ENCODE results near the gene KCNQ2.
"Not testable (repeated sequence)": the region's sequence is repeated elsewhere in the genome, so short reads cannot be mapped to it uniquely, and the experiment has no call there.

KCNQ2 gene

DNA sequence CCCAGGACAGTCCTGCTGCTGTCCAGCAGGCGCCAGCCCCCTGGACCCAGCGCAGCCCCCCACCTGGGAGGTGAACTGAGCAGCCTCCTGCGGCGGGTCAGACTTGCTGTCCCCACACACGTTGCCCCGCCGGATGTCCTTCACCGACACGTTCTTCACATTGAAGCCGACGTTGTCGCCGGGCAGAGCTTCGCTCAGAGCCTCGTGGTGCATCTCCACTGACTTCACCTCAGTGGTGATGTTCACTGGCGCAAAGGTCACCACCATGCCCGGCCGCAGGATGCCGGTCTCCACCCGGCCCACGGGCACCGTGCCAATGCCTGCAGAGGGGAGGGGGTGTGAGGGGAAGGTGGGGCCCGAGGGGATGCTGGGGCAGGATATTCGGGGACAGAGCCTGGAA lies 18.0 kb upstream of the KCNQ2 start:
- no peak for DNase-seq (ENCODE audit: low spot score)

DNA sequence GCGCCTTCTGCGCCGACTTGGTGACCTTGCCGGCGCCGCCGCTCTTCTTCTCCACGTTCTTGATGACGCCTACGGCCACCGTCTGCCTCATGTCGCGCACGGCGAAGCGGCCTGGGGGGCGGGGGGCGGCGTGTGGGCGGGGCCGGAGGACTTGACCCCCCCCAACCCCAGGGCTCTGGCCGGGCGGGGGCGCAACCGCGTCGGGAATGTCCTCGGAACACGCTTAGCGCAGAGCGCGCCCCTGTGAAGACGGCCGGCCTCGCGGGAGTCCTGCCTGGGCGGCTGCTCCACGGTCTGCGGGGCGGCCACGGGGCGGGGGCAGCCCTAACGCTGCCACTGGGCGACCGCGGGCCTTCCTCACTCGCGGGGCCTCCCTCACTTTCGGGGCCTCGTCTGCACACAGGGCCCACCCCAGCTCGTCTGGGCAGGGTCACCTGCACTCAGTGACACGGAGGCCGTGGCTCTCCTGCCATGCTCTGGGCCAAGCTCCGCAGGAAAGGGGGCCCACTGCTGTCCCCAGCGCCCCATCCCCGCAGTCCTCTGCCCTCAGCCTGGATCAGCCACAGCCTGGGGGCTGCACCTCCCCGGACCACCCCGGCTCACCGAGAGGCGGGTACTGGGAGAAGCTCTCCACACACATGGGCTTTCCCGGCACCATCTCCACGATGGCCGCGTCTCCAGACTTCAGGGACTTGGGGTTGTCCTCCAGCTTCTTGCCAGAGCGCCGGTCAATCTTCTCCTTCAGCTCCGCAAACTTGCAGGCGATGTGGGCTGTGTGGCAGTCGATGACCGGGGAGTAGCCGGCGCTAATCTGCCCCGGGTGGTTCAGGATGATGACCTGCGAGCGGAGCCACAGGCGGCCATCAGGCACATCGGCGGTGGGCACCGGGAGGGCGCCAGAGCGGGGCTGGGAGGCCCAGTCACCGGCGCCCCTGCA lies 16.1 kb upstream of the KCNQ2 start:
- no peak for DNase-seq (ENCODE audit: low spot score)

DNA sequence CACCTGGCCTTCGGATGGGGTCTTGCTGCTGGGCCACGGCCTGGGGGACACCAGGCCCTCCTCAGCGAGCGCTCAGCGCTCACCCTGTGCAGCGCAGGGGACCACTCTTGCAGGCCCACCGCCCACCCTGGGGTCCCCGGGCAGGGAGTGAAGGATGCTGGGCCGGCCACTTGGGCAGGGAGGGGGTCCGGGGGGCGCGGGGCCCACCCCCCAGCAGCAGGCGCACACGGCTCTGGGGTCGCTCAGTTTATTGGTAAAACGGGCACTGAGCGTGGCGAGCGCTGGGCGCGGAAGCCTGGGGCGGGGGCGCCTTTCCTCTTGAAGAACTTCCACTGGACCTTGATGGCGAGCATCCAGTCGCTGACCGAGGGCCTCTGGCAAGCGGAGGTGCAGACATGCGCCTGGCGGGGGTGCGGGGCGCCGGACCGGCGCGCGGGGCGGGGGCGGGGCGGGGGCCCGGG lies 15.4 kb upstream of the KCNQ2 start:
- no peak for DNase-seq (ENCODE audit: low spot score)

DNA sequence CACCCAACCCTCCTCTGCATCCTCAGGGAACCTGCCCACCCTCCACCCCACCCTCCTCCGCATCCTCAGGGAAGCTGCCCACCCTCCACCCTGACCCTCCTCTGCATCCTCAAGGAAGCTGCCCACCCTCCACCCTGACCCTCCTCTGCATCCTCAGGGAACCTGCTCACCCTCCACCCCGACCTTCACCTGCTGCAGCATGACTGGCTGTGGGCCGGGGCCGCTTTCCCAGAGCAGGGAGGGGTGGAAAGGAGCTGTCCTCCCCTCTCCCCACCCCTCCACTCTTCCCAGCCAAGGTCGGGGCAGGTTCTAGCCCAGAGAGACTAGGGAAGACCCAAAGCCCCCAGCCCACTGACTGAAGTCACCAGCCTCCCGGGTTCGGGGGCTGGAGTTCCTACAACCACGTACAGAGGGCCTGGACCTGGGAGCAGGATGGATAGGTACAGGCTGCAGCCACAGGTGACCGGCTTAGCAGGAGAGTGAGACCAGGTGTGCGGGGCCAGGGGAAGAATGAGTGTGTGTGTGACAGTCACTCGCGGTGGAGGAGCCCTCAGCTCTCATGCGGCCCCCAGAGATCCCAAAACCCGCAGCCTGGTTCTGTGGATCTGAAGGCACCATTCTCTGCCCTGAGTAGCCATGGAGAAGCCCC lies 14.8 kb upstream of the KCNQ2 start:
- no peak for DNase-seq (ENCODE audit: low spot score)

DNA sequence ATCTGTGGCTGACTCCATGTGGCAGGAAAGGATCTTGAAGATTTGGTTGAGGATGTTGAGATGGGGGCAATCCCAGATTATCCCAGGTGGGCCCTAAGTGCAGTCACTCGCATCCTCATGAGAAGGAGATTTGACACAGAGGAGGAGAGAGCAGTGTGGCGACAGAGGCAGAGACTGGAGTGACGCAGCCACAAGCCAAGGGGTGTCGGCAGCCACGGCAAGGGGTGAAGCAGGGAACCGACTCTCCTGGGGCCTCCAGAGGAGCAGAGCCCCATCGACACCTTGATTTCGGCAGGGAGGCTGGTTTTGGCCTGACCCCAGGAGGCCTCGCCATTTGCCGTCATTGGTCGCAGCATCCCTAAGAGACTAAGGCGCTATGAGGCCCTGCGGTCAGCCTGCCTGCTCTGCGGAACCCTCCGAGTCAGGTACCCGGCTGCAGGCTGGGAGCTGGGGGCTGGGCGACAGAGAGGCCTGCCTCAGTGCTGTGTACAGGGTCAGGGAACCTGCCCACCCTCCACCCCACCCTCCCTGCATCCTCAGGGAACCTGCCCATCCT lies 13.9 kb upstream of the KCNQ2 start:
- DNase-seq (ENCODE audit: low spot score), result no peak

DNA sequence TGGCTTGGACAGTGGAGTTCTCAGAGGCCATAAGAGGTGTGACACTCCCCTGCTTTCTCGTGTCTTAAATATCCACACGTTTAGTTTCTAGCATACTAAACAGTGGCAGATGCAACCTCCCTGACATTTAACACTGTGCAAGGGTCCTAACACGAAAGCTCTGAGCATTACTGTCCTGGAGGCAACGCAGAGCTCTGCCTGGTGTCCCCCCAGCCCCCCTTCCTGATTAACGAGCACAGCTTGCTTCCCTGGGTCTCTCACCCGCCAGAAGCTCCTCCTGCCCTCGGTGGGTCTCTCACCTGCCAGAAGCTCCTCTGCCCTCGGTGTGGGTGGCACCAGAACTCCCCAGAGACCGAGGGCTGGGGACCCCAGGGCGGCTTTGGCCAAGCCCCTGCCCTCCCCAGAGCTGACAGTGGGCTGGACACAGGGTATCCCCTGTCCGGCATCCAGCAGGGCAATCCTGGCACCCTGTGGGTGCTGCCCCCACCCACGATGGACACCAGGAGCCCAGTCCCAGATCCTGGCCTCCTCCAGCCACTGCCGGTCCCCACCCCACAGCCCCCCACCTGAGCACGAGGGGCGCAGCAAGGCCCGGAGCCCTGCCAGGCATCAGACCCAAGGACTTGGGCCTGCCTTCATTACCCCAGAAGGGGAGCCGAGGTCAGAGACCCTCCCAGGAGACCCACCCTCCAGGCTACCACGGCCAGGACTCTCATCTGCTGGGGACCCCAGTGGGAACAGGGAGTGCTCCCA lies 12.4 kb upstream of the KCNQ2 start:
- DNase-seq (ENCODE audit: low spot score), result no peak

DNA sequence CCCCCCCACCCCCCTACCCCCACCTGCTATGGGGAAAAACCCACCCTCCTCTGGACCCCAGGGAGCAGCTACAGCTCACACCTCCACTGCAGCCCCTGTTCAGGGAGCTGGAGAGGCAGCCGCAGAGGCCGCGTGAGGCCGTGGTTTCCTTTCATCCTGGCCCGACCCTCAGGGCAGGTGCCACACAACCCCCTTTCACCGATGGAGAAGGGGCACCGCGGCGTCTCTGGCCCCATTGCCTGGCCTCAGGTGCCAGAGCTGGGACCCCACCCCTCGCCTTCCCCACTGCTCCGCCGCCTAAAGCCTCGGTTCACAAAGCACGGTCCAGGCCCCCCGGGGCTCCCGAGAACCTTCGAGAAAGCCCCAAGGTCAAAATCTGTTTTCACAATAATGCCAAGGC lies 11.8 kb upstream of the KCNQ2 start:
- no peak for DNase-seq (ENCODE audit: low spot score)

DNA sequence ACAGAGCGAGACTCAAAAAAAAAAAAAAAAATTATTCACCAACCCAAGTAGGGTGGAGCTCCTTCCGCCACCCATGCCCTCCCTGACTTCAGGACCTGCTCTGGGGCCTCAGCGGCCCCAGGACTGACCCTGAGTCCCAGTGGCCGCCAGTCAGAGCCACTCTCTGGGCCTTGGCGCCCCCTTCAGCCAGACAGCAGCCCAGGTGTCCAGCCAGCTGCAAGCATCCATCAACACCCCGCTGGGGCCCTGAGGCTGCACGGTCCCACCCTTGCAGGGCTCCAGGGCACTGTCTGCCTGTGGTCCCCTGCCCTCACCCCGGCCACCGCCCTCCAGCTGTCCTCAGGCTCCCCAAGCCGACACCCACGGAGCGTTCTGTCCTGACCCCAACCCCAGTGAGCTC lies 11.4 kb upstream of the KCNQ2 start:
- DNase-seq (ENCODE audit: low spot score), result no peak

DNA sequence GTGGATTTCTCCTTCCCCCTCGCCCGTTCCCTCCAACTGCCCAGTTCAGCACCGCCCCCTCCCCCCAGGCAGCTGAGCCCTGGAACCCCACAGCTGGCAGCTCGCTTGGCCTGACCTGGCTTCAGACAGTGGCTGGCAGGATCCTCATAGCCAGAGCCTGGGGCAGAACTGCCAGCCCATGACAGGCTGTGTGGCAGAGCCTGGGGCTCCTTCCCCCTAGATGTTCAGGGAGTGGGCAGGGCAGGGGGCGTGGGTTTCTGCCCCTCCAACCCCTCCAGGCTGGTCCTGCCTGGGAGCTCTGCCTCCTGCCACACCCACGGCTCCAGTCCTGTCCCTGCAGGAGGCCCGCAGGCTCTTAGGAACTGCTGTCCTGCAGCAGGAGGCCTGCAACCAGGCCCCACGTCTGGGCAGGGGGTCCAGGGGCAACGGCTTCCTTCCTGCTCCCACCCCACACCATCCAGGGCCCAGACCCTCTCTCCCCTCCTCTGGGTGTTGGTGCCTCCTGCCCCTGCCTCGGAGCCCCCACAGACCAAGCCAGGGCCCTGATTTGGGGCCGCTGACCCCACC lies 9.6 kb upstream of the KCNQ2 start:
- no peak for DNase-seq (ENCODE audit: low spot score)

DNA sequence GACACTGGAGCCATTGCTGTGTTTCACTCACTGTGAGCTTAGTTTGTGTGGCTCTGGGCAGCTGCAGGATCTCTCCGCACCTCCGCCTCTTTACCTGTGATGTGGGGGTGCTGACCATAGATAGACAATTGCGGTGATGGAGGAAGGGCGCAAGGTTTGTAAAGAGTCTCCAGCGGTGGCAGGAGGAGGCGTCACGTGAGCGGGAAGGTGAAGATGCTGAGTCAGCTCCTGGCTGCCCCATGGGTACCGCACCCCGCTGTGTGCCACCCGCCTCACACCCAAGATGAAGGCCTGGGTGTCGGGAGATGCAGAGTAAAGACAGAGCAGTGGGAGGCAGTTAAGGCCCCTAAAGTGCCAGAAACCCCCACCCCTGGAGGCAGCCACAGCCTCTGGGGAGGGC lies 9.0 kb upstream of the KCNQ2 start:
- no peak for DNase-seq (ENCODE audit: low spot score)

DNA sequence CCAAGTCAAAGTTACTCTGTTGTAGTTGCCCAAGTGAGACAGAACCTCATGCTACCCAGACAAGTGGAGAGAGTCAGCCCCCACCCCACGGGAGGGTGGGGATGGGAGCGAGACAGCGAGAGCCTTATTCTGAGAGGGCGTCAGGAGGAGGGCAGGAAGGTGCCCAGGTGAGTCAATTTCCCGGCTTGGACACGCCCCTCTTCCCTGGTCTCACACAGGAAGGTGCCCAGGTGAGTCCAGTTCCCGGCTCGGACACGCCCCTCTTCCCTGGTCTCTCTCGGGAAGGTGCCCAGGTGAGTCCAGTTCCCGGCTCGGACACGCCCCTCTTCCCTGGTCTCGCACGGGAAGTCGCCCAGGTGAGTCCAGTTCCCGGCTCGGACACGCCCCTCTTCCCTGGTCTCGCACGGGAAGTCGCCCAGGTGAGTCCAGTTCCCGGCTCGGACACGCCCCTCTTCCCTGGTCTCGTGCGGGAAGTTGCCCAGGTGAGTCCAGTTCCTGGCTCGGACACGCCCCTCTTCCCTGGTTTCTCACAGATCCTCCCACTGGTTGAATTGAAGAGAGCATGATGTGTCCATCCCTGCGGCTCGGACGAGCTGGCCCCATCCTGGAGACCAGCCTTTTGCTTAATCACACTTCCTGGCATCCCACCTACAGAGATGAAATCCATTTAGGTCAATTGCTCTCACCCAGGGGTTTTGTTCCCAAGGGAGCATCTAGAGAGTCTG lies 7.4 kb upstream of the KCNQ2 start:
- not testable (repeated sequence) for DNase-seq (ENCODE audit: low spot score)

DNA sequence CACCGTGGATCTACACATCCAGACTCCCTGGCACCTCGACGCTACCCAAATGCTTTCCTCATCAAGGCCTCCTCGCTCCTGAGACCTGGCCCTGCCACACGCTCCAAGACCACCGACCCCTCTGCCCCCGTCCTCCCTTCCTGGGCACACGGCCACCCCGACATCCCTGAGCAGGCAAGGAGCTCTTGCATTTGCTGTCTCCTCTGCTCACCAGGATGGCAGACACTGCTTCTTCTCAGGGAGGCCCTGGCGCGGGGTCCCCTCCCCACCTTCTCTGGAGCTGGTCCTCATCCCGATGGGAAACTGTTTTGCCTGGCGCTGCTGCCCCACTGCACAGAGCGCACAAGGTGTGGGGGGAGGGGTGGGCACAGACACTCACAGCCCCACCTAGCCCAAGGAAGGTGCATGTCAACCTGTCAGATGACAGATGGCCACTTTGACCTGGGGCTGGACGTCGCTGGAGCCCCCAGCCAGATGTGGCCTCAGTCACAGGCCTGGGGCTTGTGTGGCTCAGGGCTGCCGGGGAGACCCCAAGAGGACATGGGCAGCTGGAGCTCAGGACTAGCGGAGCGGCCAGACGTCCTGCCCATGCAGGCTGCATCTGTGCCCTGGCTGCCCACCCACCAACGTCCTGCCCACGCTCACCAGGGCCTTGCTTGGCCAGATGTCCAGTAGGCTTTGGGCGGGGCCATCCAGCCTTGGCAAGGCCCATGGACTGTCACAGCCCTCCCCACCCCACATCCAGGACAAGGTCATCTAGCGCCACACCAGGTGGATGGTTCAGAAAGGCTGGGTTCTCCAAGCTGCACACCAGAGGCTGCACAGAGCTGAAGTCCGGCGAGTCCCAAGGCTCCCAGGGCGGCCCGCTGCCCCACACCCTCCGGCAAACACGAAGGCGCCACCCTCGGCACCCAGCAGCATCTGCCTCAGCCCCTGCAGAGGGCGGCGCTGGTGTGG lies 6.2 kb upstream of the KCNQ2 start:
- no peak for DNase-seq (ENCODE audit: low spot score)

DNA sequence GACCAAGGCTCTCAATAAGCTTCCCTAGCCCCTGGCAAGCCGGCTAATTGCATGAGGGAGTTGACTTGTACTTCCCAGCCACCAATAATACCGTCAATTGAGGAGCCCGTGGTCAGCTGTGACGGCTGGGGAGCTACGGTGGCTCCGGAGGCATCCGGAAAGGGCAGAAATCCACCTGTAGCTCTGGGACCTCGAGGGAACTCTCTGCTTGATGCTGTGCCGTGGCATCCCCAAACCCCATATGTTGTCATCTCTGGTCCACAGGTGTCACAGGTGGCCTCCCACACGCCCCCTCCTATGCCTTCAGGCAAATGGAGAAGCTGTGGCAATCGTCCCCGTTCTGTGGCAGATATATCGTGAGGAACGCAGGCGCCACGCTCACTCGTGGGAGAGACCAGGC lies 5.5 kb upstream of the KCNQ2 start:
- DNase-seq (ENCODE audit: low spot score), result no peak

DNA sequence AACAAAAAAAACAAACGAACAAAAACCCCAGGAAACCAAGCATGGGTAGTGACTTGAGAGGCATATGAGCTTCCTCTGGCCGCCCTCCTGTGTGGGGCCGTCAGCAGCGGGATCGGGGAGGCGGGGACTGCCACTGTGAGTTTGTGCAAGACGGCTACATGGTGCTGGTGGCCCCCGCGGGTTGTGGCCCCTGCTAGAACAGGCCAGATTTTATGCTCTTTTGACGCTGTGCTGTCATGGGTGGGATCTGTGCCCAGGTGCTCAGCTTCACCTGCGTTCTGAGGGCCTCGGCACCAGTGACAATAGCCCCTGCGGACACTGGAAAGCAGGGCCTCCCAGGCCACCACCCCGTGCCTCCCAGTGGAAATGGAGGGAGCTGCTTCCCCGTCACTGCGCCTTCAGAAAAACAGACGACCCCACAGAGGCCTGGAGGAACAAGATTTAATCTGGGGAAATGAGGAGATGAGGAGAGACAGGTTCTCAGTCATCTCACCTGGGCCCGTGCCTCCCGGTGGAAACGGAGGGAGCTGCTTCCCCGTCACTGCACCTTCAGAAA lies 4.7 kb upstream of the KCNQ2 start:
- DNase-seq (ENCODE audit: low spot score), result no peak

DNA sequence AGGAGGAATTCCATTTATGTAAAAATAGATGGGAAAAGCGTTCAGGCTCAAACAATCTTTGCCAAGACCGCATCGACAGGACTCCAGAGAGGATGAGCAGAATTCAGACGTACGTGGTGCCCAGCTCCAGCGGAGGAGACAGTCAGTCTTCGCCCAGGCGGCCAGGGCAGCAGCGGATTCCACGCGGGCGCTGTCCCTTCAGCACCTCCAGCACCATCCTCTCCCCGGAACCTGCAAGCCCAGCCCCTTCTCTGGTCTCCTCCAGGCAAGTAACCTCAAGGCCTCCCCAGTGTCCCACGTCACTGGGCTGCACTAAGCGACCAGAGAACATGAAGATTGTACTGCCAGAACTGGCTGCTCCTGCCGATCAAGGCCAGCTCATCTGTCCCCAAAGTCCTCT lies 2.8 kb upstream of the KCNQ2 start:
- DNase-seq (ENCODE audit: low spot score), result no peak

DNA sequence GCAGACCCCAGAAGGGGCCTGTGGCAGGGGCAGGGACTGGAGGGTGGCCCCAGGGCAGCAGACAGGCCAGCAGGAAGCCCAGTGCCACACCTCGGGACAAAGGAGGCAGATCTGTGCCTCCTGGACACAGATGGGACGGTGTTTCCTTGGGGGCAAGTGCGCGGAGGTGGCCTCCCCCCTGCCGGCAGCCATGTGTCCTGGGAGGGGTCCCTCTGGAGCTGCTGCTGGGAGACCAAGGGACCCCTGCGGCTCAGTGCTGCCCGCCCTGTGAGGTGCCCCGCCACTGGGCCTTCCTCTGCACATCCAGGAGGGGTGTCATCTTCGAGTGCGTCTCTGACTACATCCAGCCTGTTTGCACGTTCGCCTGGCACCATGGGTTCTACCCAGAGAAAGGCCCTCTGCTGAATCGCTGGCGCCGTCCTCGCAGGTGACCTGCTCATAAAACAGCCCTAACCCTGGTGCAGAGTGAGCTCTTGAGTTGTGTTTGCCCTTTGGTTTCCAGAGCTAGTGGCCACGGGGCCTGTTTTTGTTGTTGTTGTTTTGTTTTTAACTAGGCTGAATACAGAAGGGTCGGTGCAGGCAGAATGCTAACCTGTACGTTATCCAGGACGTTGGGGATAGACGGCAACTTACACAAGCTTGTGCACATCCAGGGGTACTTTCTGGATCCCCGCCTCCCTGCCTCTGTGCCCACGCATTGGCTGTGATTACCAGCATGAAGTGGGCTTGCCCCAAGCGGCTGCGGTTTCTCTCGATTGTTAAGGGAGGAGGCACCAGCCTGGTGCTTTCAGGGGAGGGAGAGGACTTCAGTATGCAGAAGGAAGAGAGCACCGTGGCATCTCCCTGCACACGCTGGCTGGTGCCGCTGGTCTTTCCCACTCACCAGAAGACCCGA lies 1.3 kb upstream of the KCNQ2 start:
- no peak for DNase-seq (ENCODE audit: low spot score)

DNA sequence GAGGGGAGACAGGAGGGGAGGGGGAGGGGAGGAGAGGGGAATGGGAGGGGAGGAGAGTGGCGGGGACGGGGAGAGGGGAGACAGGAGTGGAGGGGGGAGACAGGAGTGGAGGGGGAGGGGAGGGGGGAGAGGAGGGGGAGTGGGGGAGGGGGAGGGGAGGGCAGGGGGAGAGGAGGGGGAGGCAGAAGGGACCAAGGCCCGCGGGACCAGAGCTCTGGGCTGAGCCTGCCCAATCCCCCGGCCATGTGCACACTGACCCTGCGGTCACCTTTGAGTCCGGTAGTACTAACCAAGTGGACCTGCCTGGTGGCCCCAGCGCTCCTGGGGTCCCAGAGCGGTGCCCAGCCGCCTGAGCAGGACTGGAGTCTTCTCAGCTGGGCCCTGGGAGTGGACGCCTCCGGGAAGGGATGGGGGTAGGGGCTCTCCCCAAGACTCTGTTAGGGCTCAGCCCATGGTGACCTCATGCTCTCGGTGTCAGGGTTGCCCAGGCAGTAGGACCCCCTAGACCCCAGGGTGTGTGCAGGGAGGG lies 471 bp upstream of the KCNQ2 start:
- DNase-seq (ENCODE audit: low spot score), result no peak

DNA sequence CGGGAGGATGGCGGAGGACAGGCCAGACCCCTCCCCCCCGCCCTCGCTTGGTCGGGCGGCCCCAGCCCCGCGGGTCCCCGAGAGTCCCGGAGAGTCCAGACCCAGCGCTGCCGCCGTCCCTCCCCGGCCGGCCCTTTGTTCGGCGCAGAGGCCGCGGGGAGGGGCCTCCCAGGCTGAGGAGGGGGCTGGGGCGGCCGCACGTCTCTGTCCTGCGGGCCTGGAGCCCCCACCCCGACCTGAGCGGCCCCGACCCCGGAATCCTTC lies 806 bp downstream of the KCNQ2 start:
- no peak for DNase-seq (ENCODE audit: low spot score)

All from Ammon's horn (tissue), 1 donor.